Keratinocyte (primary cell): ENCODE results near the gene POR.

Experiments used
- EZH2 ChIP-seq: IDR thresholded peaks from one replicate; pipeline ENCODE4 v1.6.1; 2012; ENCODE audit warnings: inconsistent platforms, mild to moderate bottlenecking, low read length, moderate library complexity
- TF ChIP-seq, protein P1 (sequence below), 3 experiments: IDR thresholded peaks in 1 of 3; conservative IDR thresholded peaks in 1 of 3; optimal IDR thresholded peaks in 1 of 3; 2 replicates in 2 of 3; 3 replicates in 1 of 3; pipeline versions ENCODE3 to v1.5.1; 2011; ENCODE audit warnings: low read length in 3 of 3, mild to moderate bottlenecking in 3 of 3, moderate library complexity in 2 of 3, control low read depth in 1 of 3, inconsistent platforms in 1 of 3; ENCODE audit not compliant: insufficient read depth in 2 of 3; ENCODE audit errors: extremely low read depth in 1 of 3

DNA sequence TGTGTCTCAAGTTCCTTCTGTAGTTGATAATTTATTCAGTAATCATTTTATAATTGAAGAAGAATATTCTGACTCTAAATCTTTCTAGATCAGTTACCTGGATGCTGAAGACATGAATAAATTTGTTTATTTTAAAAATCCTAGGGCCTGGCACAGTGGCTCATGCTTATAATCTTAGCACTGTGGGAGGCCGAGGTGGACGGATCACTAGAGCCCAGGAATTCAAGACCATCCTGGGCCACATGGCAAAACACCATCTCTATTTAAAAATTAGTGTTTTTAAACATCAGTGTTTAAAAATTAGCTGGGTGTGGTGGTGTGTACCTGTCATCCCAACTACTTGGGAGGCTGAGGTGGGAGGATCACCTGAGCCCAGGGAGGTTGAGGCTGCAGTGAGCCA lies 9.3 kb downstream of the POR start:
- TF ChIP-seq, protein P1, sequence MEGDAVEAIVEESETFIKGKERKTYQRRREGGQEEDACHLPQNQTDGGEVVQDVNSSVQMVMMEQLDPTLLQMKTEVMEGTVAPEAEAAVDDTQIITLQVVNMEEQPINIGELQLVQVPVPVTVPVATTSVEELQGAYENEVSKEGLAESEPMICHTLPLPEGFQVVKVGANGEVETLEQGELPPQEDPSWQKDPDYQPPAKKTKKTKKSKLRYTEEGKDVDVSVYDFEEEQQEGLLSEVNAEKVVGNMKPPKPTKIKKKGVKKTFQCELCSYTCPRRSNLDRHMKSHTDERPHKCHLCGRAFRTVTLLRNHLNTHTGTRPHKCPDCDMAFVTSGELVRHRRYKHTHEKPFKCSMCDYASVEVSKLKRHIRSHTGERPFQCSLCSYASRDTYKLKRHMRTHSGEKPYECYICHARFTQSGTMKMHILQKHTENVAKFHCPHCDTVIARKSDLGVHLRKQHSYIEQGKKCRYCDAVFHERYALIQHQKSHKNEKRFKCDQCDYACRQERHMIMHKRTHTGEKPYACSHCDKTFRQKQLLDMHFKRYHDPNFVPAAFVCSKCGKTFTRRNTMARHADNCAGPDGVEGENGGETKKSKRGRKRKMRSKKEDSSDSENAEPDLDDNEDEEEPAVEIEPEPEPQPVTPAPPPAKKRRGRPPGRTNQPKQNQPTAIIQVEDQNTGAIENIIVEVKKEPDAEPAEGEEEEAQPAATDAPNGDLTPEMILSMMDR (optimal IDR thresholded peaks at IDR 0.05 in 1 of 3, IDR thresholded peaks at IDR 0.05 in 1 of 3, conservative IDR thresholded peaks at IDR 0.05 in 1 of 3; ENCODE audit: extremely low read depth in 1 of 3, insufficient read depth in 2 of 3, low read length in 3 of 3), result no peak
- no peak for TF ChIP-seq EZH2
